ENCODE measurements around the gene CCNB3.

DNA sequence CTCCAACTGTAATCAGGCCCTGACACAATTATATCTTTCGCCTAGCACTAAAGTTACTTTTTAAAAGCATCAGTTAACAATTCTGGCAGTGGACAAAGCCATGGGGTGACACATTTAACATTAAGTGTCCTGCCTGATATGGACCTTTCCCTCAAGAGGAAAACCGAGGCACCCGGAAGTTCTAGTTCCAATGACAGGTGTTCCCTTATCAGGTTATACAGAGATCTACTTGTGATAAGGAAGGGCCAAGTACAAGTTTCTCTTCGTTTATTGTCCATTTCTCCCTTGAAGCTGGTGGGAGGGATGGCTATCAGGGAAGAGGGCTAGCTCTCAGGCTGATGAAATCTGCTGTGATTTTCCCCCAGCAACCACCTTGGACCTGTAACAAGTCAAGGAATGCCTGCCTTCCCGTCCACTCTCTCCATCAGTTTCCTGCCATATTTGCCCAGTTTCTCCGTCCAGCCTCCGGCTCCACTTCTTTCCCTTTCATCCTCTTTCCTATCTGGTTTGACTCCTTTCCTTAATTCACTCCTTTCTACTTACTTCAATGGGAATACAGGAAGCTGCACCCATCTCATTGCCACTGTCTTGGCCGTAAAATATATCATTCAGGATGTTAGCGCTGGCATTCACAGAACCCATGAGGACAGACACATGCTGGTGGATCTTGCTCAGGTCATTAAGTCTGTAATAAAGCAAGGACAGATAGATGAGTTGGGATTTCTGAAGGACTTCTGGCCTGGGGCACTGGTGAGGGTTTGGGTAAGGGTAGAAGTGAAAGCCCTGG is 171.1 kb downstream of the CCNB3 start:
- TF ChIP-seq YY1 (IDR thresholded peaks at IDR 0.05; ENCODE audit: insufficient read depth, insufficient read length) (no peak), SUZ12 (IDR thresholded peaks at IDR 0.05; ENCODE audit: extremely low read depth, insufficient read depth, insufficient read length) (no peak)

Data from NT2/D1 (cell line).